Adrenal gland (tissue), 5 donors: ENCODE results near the gene ALPP.
"Not testable (repeated sequence)": the region's sequence is repeated elsewhere in the genome, so short reads cannot be mapped to it uniquely, and the experiment has no call there.

Experiments used
- CTCF ChIP-seq, 6 experiments: fragments of 450-650 bp in 4 of 6; fragments of 200-600 bp in 2 of 6; sonication (generic) in 1 of 6; IDR thresholded peaks; 1 replicate in 5 of 6; 2 replicates in 1 of 6; pipeline versions ENCODE4 v1.5.1 to v1.8.0; 2016 to 2021; ENCODE audit warnings: antibody characterized with exemption in 6 of 6, mild to moderate bottlenecking in 2 of 6, moderate library complexity in 1 of 6
- POLR2A ChIP-seq, 2 donors: fragments of 450-650 bp; IDR thresholded peaks; one replicate each; pipeline ENCODE4 v1.6.1; 2017; ENCODE audit warnings: antibody characterized with exemption in 2 of 2, mild to moderate bottlenecking in 2 of 2, moderate library complexity in 1 of 2
- donor health status: DM: no; HTN: no; CAD: no.

DNA sequence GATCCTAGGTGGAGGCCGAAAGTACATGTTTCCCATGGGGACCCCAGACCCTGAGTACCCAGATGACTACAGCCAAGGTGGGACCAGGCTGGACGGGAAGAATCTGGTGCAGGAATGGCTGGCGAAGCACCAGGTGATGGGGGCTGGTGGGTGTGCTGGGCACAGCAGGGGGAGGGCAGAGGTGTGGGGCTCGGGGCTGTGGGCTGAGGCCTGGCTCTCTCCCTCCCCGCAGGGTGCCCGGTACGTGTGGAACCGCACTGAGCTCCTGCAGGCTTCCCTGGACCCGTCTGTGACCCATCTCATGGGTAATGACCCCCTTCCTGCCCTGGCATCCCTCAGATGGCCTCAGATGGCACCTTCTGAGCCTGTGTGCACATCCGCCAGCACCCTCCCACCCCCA, 29.7 kb downstream of the ALPP start:
- TF ChIP-seq CTCF, POLR2A (IDR thresholded peaks at IDR 0.05): not testable (repeated sequence)
